HEK293 (cell line): Measurements from ENCODE around the gene NOLC1.
A peak's percentile ranks its signal among the peaks of the same experiment; 100 is the strongest.

Experiments
- CTCF ChIA-PET: fragments of 350-600 bp; formaldehyde crosslinking; extraction: SDS; loops from one replicate; lab custom pipeline; 2021; ENCODE audit warnings: antibody characterized with exemption; lab: Yijun Ruan, JAX
- POLR2A ChIA-PET: fragments of 300-600 bp; formaldehyde crosslinking; extraction: SDS; loops from one replicate; lab custom pipeline; 2020; ENCODE audit warnings: antibody characterized with exemption, inconsistent platforms; lab: Yijun Ruan, JAX
- H3K27ac ChIP-seq: fragments of 200-500 bp; sonication (Bioruptor generic); 2 replicates; pipeline ENCODE4 v1.5.1; 2014; ENCODE audit warnings: low read depth, low read length, control low read depth, inconsistent platforms; ENCODE audit errors: extremely low read depth
- H3K36me3 ChIP-seq, 2 experiments: fragments of 200-500 bp in 1 of 2; sonication (Bioruptor generic) in 1 of 2; 1 replicate in 1 of 2; 2 replicates in 1 of 2; pipeline ENCODE4 v1.5.1; 2014 to 2017; ENCODE audit warnings: inconsistent platforms in 2 of 2, low read length in 2 of 2; ENCODE audit not compliant: control insufficient read depth in 2 of 2, insufficient read depth in 1 of 2
- H3K4me1 ChIP-seq: fragments of 200-500 bp; sonication (Bioruptor generic); 2 replicates; pipeline ENCODE4 v1.5.1; 2014; ENCODE audit warnings: mild to moderate bottlenecking, low read length, inconsistent platforms; ENCODE audit not compliant: control insufficient read depth, insufficient read depth
- H3K4me3 ChIP-seq: 2 replicates; pipeline ENCODE4 v1.5.1; 2011; ENCODE audit warnings: low read depth, mild to moderate bottlenecking, control low read depth, low read length, moderate library complexity
- H3K9me3 ChIP-seq: fragments of 200-500 bp; sonication (Bioruptor generic); 2 replicates; pipeline ENCODE4 v1.5.1; 2014; ENCODE audit warnings: low read depth, low read length, inconsistent platforms; ENCODE audit not compliant: control insufficient read depth, insufficient read depth
- HOXC10 ChIP-seq: sonication (generic); formaldehyde crosslinking; IDR thresholded peaks from 2 replicates; pipeline ENCODE4 v1.8.1; 2023; ENCODE audit warnings: mild to moderate bottlenecking, missing genetic modification reagents
- IKZF3 ChIP-seq: fragments of 450-650 bp; IDR thresholded peaks from 2 replicates; pipeline ENCODE4 v1.5.0; 2018; ENCODE audit warnings: missing biosample characterization, mild to moderate bottlenecking, missing genetic modification characterization, moderate library complexity
- KLF9 ChIP-seq: fragments of 450-650 bp; formaldehyde crosslinking; IDR thresholded peaks from 2 replicates; pipeline ENCODE4 v1.5.1; 2016; ENCODE audit warnings: missing biosample characterization, missing genetic modification characterization, low read depth
- OVOL3 ChIP-seq: fragments of 450-650 bp; formaldehyde crosslinking; IDR thresholded peaks from 2 replicates; pipeline ENCODE4 v1.5.1; 2016; ENCODE audit warnings: missing biosample characterization, missing genetic modification characterization
- SCRT1 ChIP-seq: fragments of 450-650 bp; formaldehyde crosslinking; IDR thresholded peaks from 2 replicates; pipeline ENCODE4 v1.5.1; 2016; ENCODE audit warnings: missing biosample characterization, missing genetic modification characterization, borderline replicate concordance
- SETDB1 ChIP-seq: IDR thresholded peaks from one replicate; pipeline ENCODE4 v1.6.1; 2017; ENCODE audit warnings: mild to moderate bottlenecking, low read length, moderate library complexity, mixed read lengths; ENCODE audit not compliant: insufficient read length
- ZBTB1 ChIP-seq: fragments of 450-650 bp; formaldehyde crosslinking; IDR thresholded peaks from 2 replicates; pipeline ENCODE4 v1.5.1; 2016; ENCODE audit warnings: missing biosample characterization, missing genetic modification characterization
- ZEB2 ChIP-seq: fragments of 450-650 bp; formaldehyde crosslinking; IDR thresholded peaks from 2 replicates; pipeline ENCODE4 v1.5.1; 2016; ENCODE audit warnings: missing biosample characterization, missing genetic modification characterization
- ZNF140 ChIP-seq: fragments of 450-650 bp; formaldehyde crosslinking; IDR thresholded peaks from 2 replicates; pipeline ENCODE4 v1.5.1; 2016; ENCODE audit warnings: missing biosample characterization, missing genetic modification characterization
- ZNF175 ChIP-seq: fragments of 450-650 bp; formaldehyde crosslinking; IDR thresholded peaks from 2 replicates; pipeline ENCODE4 v1.5.1; 2016; ENCODE audit warnings: missing biosample characterization, missing genetic modification characterization
- ZNF19 ChIP-seq: fragments of 450-650 bp; formaldehyde crosslinking; IDR thresholded peaks from 2 replicates; pipeline ENCODE4; 2016; ENCODE audit warnings: missing biosample characterization, missing genetic modification characterization, low read depth
- ZNF214 ChIP-seq: fragments of 450-650 bp; formaldehyde crosslinking; IDR thresholded peaks from 2 replicates; pipeline ENCODE4 v1.5.1; 2017; ENCODE audit warnings: missing biosample characterization, mild to moderate bottlenecking, missing genetic modification characterization, borderline replicate concordance
- ZNF324 ChIP-seq: fragments of 450-650 bp; formaldehyde crosslinking; IDR thresholded peaks from 2 replicates; pipeline ENCODE4 v1.5.1; 2016; ENCODE audit warnings: missing biosample characterization, missing genetic modification characterization
- ZNF416 ChIP-seq: fragments of 450-650 bp; formaldehyde crosslinking; IDR thresholded peaks from 2 replicates; pipeline ENCODE4 v1.5.1; 2016; ENCODE audit warnings: missing biosample characterization, missing genetic modification characterization
- ZNF426 ChIP-seq: fragments of 450-650 bp; formaldehyde crosslinking; IDR thresholded peaks from 2 replicates; pipeline ENCODE4 v1.5.1; 2017; ENCODE audit warnings: missing biosample characterization, missing genetic modification characterization, mild to moderate bottlenecking, inconsistent platforms, moderate library complexity
- ZNF433 ChIP-seq: fragments of 450-650 bp; formaldehyde crosslinking; IDR thresholded peaks from 2 replicates; pipeline ENCODE4 v1.5.1; 2016; ENCODE audit warnings: missing biosample characterization, missing genetic modification characterization, low read depth
- ZNF48 ChIP-seq: fragments of 450-650 bp; formaldehyde crosslinking; IDR thresholded peaks from 2 replicates; pipeline ENCODE4 v1.5.1; 2016; ENCODE audit warnings: missing biosample characterization, missing genetic modification characterization
- ZNF529 ChIP-seq: fragments of 450-650 bp; formaldehyde crosslinking; IDR thresholded peaks from 2 replicates; pipeline ENCODE4 v1.5.1; 2017; ENCODE audit warnings: missing genetic modification characterization, missing biosample characterization; ENCODE audit not compliant: insufficient replicate concordance
- ZNF561 ChIP-seq: fragments of 450-650 bp; IDR thresholded peaks from 2 replicates; pipeline ENCODE4 v1.5.1; 2018; ENCODE audit warnings: missing biosample characterization, missing genetic modification characterization, borderline replicate concordance
- ZNF596 ChIP-seq: fragments of 450-650 bp; IDR thresholded peaks from 2 replicates; pipeline ENCODE4 v1.5.0; 2018; ENCODE audit warnings: missing biosample characterization, mild to moderate bottlenecking, missing genetic modification characterization, moderate library complexity
- ZNF76 ChIP-seq: fragments of 450-650 bp; formaldehyde crosslinking; IDR thresholded peaks from 2 replicates; pipeline ENCODE4; 2016; ENCODE audit warnings: low read depth, missing biosample characterization, missing genetic modification characterization, borderline replicate concordance
- ZNF776 ChIP-seq: fragments of 450-650 bp; formaldehyde crosslinking; IDR thresholded peaks from 2 replicates; pipeline ENCODE4 v1.5.0; 2017; ENCODE audit warnings: missing biosample characterization, missing genetic modification characterization, borderline replicate concordance
- TF ChIP-seq, protein P1 (sequence below): fragments of 450-650 bp; formaldehyde crosslinking; IDR thresholded peaks from 2 replicates; pipeline ENCODE4 v1.5.1; 2017; ENCODE audit warnings: missing biosample characterization, missing genetic modification characterization
- TF ChIP-seq, protein P2 (sequence below): fragments of 450-650 bp; IDR thresholded peaks from 2 replicates; pipeline ENCODE4 v1.5.1; 2018; ENCODE audit warnings: missing biosample characterization, mild to moderate bottlenecking, missing genetic modification characterization
- TF ChIP-seq, protein P3 (sequence below): fragments of 450-650 bp; formaldehyde crosslinking; IDR thresholded peaks from 2 replicates; pipeline ENCODE4 v1.5.1; 2016; ENCODE audit warnings: missing biosample characterization, missing genetic modification characterization

The NOLC1 gene

DNA sequence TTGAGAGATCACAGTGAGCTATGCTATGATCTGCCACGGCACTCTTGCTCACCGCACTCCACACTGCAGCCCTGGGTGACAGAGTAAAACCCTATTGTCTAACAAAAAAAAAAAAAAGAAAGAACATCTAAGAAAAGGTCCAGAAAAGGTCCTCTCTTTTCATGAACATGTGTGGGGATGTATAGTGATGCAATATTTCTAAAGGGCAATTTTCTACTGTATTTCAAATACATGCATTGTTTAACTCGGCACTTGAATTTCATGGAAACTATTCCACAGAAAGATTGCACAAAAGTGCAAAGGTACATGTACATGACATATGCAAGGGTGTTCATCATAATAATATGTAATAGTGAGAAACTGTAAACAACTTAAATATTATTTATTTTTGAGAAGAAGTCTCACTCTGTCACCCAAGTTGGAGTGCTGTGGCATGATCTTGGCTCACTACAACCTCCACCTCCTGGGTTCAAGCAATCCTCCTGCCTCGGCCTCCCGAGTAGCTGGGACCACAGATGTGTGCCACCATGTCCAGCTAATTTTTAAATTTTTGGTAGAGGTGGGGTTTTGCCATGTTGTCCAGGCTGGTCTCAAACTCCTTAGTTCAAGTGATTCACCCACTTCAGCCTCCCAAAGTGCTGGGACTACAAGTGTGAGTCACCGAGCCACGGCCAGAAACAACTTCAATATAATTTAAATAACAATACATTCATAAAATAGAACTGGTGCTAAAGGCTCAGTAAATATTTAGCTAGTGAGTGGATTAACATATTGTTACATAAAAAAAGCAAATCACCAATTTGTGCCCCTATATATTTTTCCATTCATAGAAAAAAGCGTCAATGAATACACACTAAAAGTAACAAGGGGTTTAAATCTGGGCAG lies 20.7 kb upstream of the NOLC1 start (continued):
- no peak for TF ChIP-seq ZNF76 (tag by site-specific recombination)
- TF ChIP-seq ZNF19 (tag by site-specific recombination) = no peak
- no peak for TF ChIP-seq OVOL3
- no peak for TF ChIP-seq HOXC10 (CRISPR knock-in tag)
- TF ChIP-seq, all 188 proteins: peak for 0

DNA sequence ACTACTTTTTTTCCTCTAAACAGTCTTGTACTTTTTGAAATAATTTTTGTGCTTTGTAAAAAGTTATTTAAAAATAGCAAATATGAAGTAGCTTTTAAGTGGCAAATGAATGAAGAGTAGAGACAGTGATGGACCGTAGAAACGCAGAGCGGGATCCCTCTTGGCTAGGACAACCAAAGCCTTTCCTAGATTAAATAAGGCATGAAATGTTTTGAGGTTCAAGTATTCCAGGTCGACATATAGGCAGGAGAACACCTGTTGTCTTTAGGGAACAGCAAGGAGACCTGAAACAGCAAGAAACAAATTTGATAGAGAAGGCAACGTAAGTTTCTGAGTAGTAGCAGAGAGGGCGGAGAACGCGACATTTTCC lies 20.0 kb upstream of the NOLC1 start:
- ChIA-PET POLR2A (interaction anchor here (0.6 to 1.8 kb wide), 6 partner anchors 9 to 263 kb away, joined by 3 to 9 read pairs (median 4); partner anchors contain the start of gene NOLC1), CTCF (interaction anchor here (0.7 to 2.0 kb wide), 17 partner anchors 10 to 543 kb away, joined by 3 to 11 read pairs (median 4); no protein-coding TSS in a partner anchor)
- TF ChIP-seq KLF9 (0 out of 2 replicates have a peak, but pooled peaks have one; percentile 21), ZNF776 (tag by site-specific recombination) (no peak), ZNF561 (tag by site-specific recombination) (0 out of 2 replicates have a peak, but pooled peaks have one; percentile 47), ZBTB1 (tag by site-specific recombination) (no peak), ZNF416 (no peak)
- no peak overlapping the region; the same call in 1 of the 2 replicates for H3K4me3 ChIP-seq
- no peaks in the 10 kb centered on the region for H3K9me3 ChIP-seq
- peaks cover 22% of the 10 kb centered on the region for H3K4me1 ChIP-seq
- peak overlapping the region; percentile 1 for H3K27ac ChIP-seq
- H3K36me3 ChIP-seq = peaks cover 0 to 3% of the 10 kb centered on the region in 2 experiments; a peak in 2 of 3 replicates

DNA sequence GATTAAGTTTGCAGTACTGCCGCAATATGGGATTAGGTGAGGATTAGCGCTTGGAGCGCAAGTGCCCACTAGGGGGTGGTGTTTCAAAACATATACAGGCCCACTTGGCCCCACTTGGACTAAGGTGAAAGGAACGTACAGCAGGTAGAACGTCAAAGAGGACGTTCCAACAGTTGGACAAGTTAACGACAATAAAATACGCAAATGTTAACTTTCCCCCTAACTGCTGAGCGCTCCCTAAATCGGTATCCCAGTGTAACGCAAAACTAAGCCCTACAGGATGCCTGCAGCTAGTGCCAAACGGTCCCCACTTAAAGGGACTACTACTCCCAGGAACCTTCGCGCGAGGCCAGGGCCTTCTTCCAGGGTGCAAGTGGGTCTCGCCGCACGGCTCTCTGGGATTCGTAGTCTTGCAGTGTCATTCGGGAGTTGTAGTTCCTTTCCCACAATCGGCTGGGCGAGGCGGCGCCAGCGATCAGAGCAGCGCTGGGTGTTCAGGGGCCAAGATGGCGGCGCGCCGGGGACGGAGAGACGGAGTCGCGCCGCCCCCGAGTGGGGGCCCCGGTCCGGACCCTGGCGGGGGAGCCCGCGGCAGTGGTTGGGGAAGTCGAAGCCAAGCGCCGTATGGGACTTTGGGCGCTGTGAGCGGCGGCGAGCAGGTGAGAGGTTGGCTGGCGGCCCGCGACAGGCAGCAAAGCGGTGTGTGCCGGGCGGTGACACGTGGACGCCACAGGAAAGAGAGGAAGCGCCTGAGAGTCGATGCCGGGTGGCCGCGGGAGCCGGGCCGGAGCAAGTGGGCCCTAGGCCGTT lies 19.4 kb upstream of the NOLC1 start, which contains the start of gene PPRC1:
TSS of gene PPRC1 (plus strand) at position 478 of the 810 bp plus-strand sequence. CDS start at position 507, 29 bp downstream.
- Histone ChIP-seq H3K36me3 (peaks cover 0 to 8% of the 10 kb centered on the region in 2 experiments; a peak in 2 of 3 replicates), H3K9me3 (no peaks in the 10 kb centered on the region), H3K4me1 (peaks cover 22% of the 10 kb centered on the region), H3K27ac (peak within 1 kb of the TSS; percentile 99), H3K4me3 (peak within 1 kb of the TSS; percentile 93)
- CTCF ChIA-PET = interaction anchor here (0.7 to 2.0 kb wide), 10 partner anchors 10 to 267 kb away, joined by 3 to 10 read pairs (median 4); no protein-coding TSS in a partner anchor
- POLR2A ChIA-PET = interaction anchor here (0.6 to 1.8 kb wide), 5 partner anchors 9 to 262 kb away, joined by 3 to 9 read pairs (median 4); partner anchors contain the start of gene NOLC1
- TF ChIP-seq SCRT1 = peak; percentile 41; the same call in 1 of the 2 replicates
- TF ChIP-seq, protein P1, sequence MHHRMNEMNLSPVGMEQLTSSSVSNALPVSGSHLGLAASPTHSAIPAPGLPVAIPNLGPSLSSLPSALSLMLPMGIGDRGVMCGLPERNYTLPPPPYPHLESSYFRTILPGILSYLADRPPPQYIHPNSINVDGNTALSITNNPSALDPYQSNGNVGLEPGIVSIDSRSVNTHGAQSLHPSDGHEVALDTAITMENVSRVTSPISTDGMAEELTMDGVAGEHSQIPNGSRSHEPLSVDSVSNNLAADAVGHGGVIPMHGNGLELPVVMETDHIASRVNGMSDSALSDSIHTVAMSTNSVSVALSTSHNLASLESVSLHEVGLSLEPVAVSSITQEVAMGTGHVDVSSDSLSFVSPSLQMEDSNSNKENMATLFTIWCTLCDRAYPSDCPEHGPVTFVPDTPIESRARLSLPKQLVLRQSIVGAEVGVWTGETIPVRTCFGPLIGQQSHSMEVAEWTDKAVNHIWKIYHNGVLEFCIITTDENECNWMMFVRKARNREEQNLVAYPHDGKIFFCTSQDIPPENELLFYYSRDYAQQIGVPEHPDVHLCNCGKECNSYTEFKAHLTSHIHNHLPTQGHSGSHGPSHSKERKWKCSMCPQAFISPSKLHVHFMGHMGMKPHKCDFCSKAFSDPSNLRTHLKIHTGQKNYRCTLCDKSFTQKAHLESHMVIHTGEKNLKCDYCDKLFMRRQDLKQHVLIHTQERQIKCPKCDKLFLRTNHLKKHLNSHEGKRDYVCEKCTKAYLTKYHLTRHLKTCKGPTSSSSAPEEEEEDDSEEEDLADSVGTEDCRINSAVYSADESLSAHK (tag by site-specific recombination) = no peak; the same call in 1 of the 2 replicates
- TF ChIP-seq IKZF3 = peak; percentile 49; the same call in 1 of the 2 replicates
- no peak for TF ChIP-seq ZNF416
- TF ChIP-seq ZNF324 (tag by site-specific recombination) = peak; percentile 50
- TF ChIP-seq ZNF214 (tag by site-specific recombination) = no peak
- TF ChIP-seq ZEB2 = peak; percentile 96
- no peak for TF ChIP-seq ZNF175 (tag by site-specific recombination)
- TF ChIP-seq, protein P2, sequence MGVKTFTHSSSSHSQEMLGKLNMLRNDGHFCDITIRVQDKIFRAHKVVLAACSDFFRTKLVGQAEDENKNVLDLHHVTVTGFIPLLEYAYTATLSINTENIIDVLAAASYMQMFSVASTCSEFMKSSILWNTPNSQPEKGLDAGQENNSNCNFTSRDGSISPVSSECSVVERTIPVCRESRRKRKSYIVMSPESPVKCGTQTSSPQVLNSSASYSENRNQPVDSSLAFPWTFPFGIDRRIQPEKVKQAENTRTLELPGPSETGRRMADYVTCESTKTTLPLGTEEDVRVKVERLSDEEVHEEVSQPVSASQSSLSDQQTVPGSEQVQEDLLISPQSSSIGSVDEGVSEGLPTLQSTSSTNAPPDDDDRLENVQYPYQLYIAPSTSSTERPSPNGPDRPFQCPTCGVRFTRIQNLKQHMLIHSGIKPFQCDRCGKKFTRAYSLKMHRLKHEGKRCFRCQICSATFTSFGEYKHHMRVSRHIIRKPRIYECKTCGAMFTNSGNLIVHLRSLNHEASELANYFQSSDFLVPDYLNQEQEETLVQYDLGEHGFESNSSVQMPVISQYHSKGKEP (tag by site-specific recombination) = peak; percentile 39; the same call in 1 of the 2 replicates
- TF ChIP-seq ZNF433 (tag by site-specific recombination) = no peak
- no peak for TF ChIP-seq ZNF48 (tag by site-specific recombination)
- TF ChIP-seq, protein P3, sequence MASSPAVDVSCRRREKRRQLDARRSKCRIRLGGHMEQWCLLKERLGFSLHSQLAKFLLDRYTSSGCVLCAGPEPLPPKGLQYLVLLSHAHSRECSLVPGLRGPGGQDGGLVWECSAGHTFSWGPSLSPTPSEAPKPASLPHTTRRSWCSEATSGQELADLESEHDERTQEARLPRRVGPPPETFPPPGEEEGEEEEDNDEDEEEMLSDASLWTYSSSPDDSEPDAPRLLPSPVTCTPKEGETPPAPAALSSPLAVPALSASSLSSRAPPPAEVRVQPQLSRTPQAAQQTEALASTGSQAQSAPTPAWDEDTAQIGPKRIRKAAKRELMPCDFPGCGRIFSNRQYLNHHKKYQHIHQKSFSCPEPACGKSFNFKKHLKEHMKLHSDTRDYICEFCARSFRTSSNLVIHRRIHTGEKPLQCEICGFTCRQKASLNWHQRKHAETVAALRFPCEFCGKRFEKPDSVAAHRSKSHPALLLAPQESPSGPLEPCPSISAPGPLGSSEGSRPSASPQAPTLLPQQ (tag by site-specific recombination) = peak; percentile 94
- no peak for TF ChIP-seq ZNF426
- TF ChIP-seq ZNF529 (tag by site-specific recombination) = no peak
- TF ChIP-seq ZNF140 = no peak
- peak; percentile 14 for TF ChIP-seq SETDB1
- TF ChIP-seq ZNF596 (tag by site-specific recombination) = no peak
